ENCODE results near the gene DNAH6.
"Not testable (repeated sequence)": the region's sequence is repeated elsewhere in the genome, so short reads cannot be mapped to it uniquely, and the experiment has no call there.

The DNAH6 gene

GRCh38 chr2:84511024-84511423 is 5.3 kb upstream of the DNAH6 start:
- peak; percentile 35 for DNase-seq (ENCODE audit: low read depth)

- DNase-seq (ENCODE audit: low read depth) = no peak
These were observed 510 bp upstream of the DNAH6 start for GRCh38 chr2:84515788-84516187.

- DNase-seq (ENCODE audit: low read depth) = no peak
These were observed 3.1 kb downstream of the DNAH6 start for GRCh38 chr2:84519332-84519957.

GRCh38 chr2:84526562-84526961 is 10.3 kb downstream of the DNAH6 start:
- DNase-seq (ENCODE audit: low read depth) = no peak

- DNase-seq (ENCODE audit: low read depth) = no peak
These were observed 11.1 kb downstream of the DNAH6 start for GRCh38 chr2:84527137-84528129.

- no peak for DNase-seq (ENCODE audit: low read depth)
These were observed 16.0 kb downstream of the DNAH6 start for GRCh38 chr2:84532291-84532690.

- DNase-seq (ENCODE audit: low read depth) = no peak
These were observed 17.9 kb downstream of the DNAH6 start for GRCh38 chr2:84534225-84534624.

GRCh38 chr2:84537251-84537650 is 21.0 kb downstream of the DNAH6 start:
- no peak for DNase-seq (ENCODE audit: low read depth)

GRCh38 chr2:84539729-84540128 is 23.4 kb downstream of the DNAH6 start:
- no peak for DNase-seq (ENCODE audit: low read depth)

GRCh38 chr2:84545005-84545404 is 28.7 kb downstream of the DNAH6 start:
- no peak for DNase-seq (ENCODE audit: low read depth)

GRCh38 chr2:84546551-84546950 is 30.3 kb downstream of the DNAH6 start:
- no peak for DNase-seq (ENCODE audit: low read depth)

GRCh38 chr2:84548303-84548702 is 32.0 kb downstream of the DNAH6 start:
- no peak for DNase-seq (ENCODE audit: low read depth)

- no peak for DNase-seq (ENCODE audit: low read depth)
These were observed 34.6 kb downstream of the DNAH6 start for GRCh38 chr2:84550916-84551315.

- DNase-seq (ENCODE audit: low read depth) = not testable (repeated sequence)
These were observed 35.2 kb downstream of the DNAH6 start for GRCh38 chr2:84551526-84551925.

GRCh38 chr2:84556190-84556589 is 39.9 kb downstream of the DNAH6 start:
- no peak for DNase-seq (ENCODE audit: low read depth)

GRCh38 chr2:84559838-84560237 is 43.5 kb downstream of the DNAH6 start:
- DNase-seq (ENCODE audit: low read depth) = no peak

GRCh38 chr2:84579661-84580060 is 63.4 kb downstream of the DNAH6 start:
- no peak for DNase-seq (ENCODE audit: low read depth)

- DNase-seq (ENCODE audit: low read depth) = no peak
These were observed 87.6 kb downstream of the DNAH6 start for GRCh38 chr2:84603911-84604310.

GRCh38 chr2:84613082-84613481 is 96.8 kb downstream of the DNAH6 start:
- no peak for DNase-seq (ENCODE audit: low read depth)

- DNase-seq (ENCODE audit: low read depth) = no peak
These were observed 103.6 kb downstream of the DNAH6 start for GRCh38 chr2:84619794-84620371.

- DNase-seq (ENCODE audit: low read depth) = no peak
These were observed 112.2 kb downstream of the DNAH6 start for GRCh38 chr2:84628486-84628885.

GRCh38 chr2:84629550-84629949 is 113.3 kb downstream of the DNAH6 start:
- DNase-seq (ENCODE audit: low read depth) = no peak

GRCh38 chr2:84631047-84631446 is 114.7 kb downstream of the DNAH6 start:
- DNase-seq (ENCODE audit: low read depth) = no peak
